CD4-positive, CD25-positive, alpha-beta regulatory T cell (primary cell): ENCODE measurements around the gene IL5RA. TPM values are rescaled to one million over a fixed set of nuclear protein-coding genes. Genes with fewer than 3 reads are reported as not detected.

Experiments used
- ATAC-seq, 2 donors: fragments of 150-1000 bp; cut with Tn5 transposase; one replicate each; pipeline ENCODE4 v1.10.0; 2021; ENCODE audit warnings: low read depth in 2 of 2, moderate number of reproducible peaks in 2 of 2, moderate library complexity in 1 of 2
- DNase-seq, 3 donors: peaks; one replicate each; pipeline versions ENCODE4 v3.0.0 to v3.0.0-alpha.2; 2012 to 2022; ENCODE audit warnings: mixed read lengths in 1 of 3
- H3K27ac ChIP-seq: one replicate; pipeline ENCODE4 v1.7.0; 2013; ENCODE audit warnings: mild to moderate bottlenecking, low read length; ENCODE audit not compliant: insufficient read depth, poor library complexity, severe bottlenecking
- H3K27me3 ChIP-seq: one replicate; pipeline ENCODE4 v1.7.0; 2013; ENCODE audit warnings: low read length; ENCODE audit not compliant: control insufficient read depth, insufficient read depth
- H3K36me3 ChIP-seq: one replicate; pipeline ENCODE4 v1.7.0; 2013; ENCODE audit warnings: mild to moderate bottlenecking, low read length, moderate library complexity; ENCODE audit not compliant: control insufficient read depth, insufficient read depth
- H3K4me1 ChIP-seq: 2 replicates; pipeline ENCODE4 v1.7.0; 2013; ENCODE audit warnings: mild to moderate bottlenecking, low read length; ENCODE audit not compliant: insufficient read depth, control insufficient read depth, poor library complexity, severe bottlenecking
- H3K4me3 ChIP-seq: one replicate; pipeline ENCODE4 v1.7.0; 2013; ENCODE audit warnings: low read depth, mild to moderate bottlenecking, low read length, moderate library complexity
- H3K9me3 ChIP-seq, 2 experiments: 1 replicate in 1 of 2; 2 replicates in 1 of 2; pipeline ENCODE4 v1.7.0; 2013; ENCODE audit warnings: low read length in 2 of 2, mild to moderate bottlenecking in 1 of 2, moderate library complexity in 1 of 2; ENCODE audit not compliant: control insufficient read depth in 2 of 2
- H3K27ac Mint-ChIP-seq, 3 donors: one replicate each; pipeline ENCODE4 v1.8.0; 2020 to 2022; ENCODE audit warnings: mild to moderate bottlenecking in 3 of 3, mixed read lengths in 3 of 3, moderate library complexity in 2 of 3
- H3K27me3 Mint-ChIP-seq: one replicate; pipeline ENCODE4 v1.8.0; 2022; ENCODE audit warnings: mild to moderate bottlenecking, mixed read lengths
- H3K36me3 Mint-ChIP-seq: one replicate; pipeline ENCODE4 v1.8.0; 2020; ENCODE audit warnings: mixed read lengths
- H3K4me1 Mint-ChIP-seq, 4 donors: one replicate each; pipeline ENCODE4 v1.8.0; 2020 to 2022; ENCODE audit warnings: mixed read lengths in 4 of 4, mild to moderate bottlenecking in 1 of 4
- H3K4me3 Mint-ChIP-seq, 4 donors: one replicate each; pipeline ENCODE4 v1.8.0; 2020 to 2022; ENCODE audit warnings: mild to moderate bottlenecking in 4 of 4, mixed read lengths in 4 of 4, moderate library complexity in 3 of 4
- H3K9me3 Mint-ChIP-seq, 7 donors: one replicate each; pipeline ENCODE4 v1.8.0; 2020 to 2022; ENCODE audit warnings: mixed read lengths in 7 of 7, mild to moderate bottlenecking in 3 of 7, moderate library complexity in 2 of 7
- polyA plus RNA-seq, 4 donors: library from polyadenylated mRNA; unstranded; fragments of 300-500 nt; fragmentation: Illumina TruSeq; gene quantifications; one replicate each; pipeline ENCODE4 v1.2.3, GENCODE V29; 2021
- total RNA-seq: library from RNA; stranded (reverse); gene quantifications from one replicate; pipeline ENCODE4 v1.2.3, GENCODE V29; 2022

Gene IL5RA
- total and polyA plus RNA-seq, 5 donors from 2014 or later, result 3.7 TPM; not detected in 4

GRCh38 chr3:3105815-3106214 lies 4.4 kb downstream of the IL5RA start:
- no peaks in the 10 kb centered on the region for H3K4me1 Mint-ChIP-seq
- H3K27me3 Mint-ChIP-seq, result peaks cover 24% of the 10 kb centered on the region
- Histone ChIP-seq H3K9me3 (no peaks in the 10 kb centered on the region), H3K27ac (no peak overlapping the region), H3K27me3 (peaks cover 10% of the 10 kb centered on the region), H3K4me3 (no peak overlapping the region), H3K4me1 (no peaks in the 10 kb centered on the region), H3K36me3 (no peaks in the 10 kb centered on the region)
- DNase-seq, result no peak
- no peaks in the 10 kb centered on the region for H3K36me3 Mint-ChIP-seq
- ATAC-seq, result no peak
- H3K4me3 Mint-ChIP-seq, result no peak overlapping the region
- no peak overlapping the region for H3K27ac Mint-ChIP-seq
- peaks cover 0 to 2% (median 0%) of the 10 kb centered on the region in 7 donors for H3K9me3 Mint-ChIP-seq

- DNase-seq (no peak), ATAC-seq (no peak)
- Mint-ChIP-seq H3K36me3 (no peaks in the 10 kb centered on the region), H3K4me1 (no peaks in the 10 kb centered on the region), H3K4me3 (no peak overlapping the region), H3K9me3 (peaks cover 0 to 2% (median 0%) of the 10 kb centered on the region in 7 donors), H3K27ac (no peak overlapping the region), H3K27me3 (peaks cover 24% of the 10 kb centered on the region)
- H3K36me3 ChIP-seq, result no peaks in the 10 kb centered on the region
- H3K4me3 ChIP-seq, result no peak overlapping the region
- no peaks in the 10 kb centered on the region for H3K4me1 ChIP-seq
- no peak overlapping the region for H3K27ac ChIP-seq
- peaks cover 10% of the 10 kb centered on the region for H3K27me3 ChIP-seq
- no peaks in the 10 kb centered on the region for H3K9me3 ChIP-seq
Observed at GRCh38 chr3:3105246-3105645, 4.9 kb downstream of the IL5RA start.

GRCh38 chr3:3102751-3103150 lies 7.4 kb downstream of the IL5RA start:
- Histone ChIP-seq H3K36me3 (no peaks in the 10 kb centered on the region), H3K4me3 (no peak overlapping the region), H3K9me3 (no peaks in the 10 kb centered on the region), H3K27me3 (peaks cover 6% of the 10 kb centered on the region), H3K4me1 (no peaks in the 10 kb centered on the region), H3K27ac (no peak overlapping the region)
- H3K4me3 Mint-ChIP-seq, result no peak overlapping the region
- no peak overlapping the region for H3K27ac Mint-ChIP-seq
- DNase-seq (no peak), ATAC-seq (no peak)
- no peaks in the 10 kb centered on the region for H3K9me3 Mint-ChIP-seq
- H3K27me3 Mint-ChIP-seq, result peaks cover 18% of the 10 kb centered on the region
- no peaks in the 10 kb centered on the region for H3K4me1 Mint-ChIP-seq
- H3K36me3 Mint-ChIP-seq, result no peaks in the 10 kb centered on the region

GRCh38 chr3:3101660-3102458 lies 8.3 kb downstream of the IL5RA start:
- H3K4me1 ChIP-seq, result no peaks in the 10 kb centered on the region
- H3K27ac ChIP-seq, result no peak overlapping the region
- H3K27me3 ChIP-seq, result peaks cover 6% of the 10 kb centered on the region
- Mint-ChIP-seq H3K27me3 (peaks cover 18% of the 10 kb centered on the region), H3K4me3 (no peak overlapping the region), H3K36me3 (no peaks in the 10 kb centered on the region), H3K27ac (no peak overlapping the region), H3K9me3 (no peaks in the 10 kb centered on the region), H3K4me1 (no peaks in the 10 kb centered on the region)
- no peaks in the 10 kb centered on the region for H3K9me3 ChIP-seq
- DNase-seq (no peak), ATAC-seq (no peak)
- no peak overlapping the region for H3K4me3 ChIP-seq
- no peaks in the 10 kb centered on the region for H3K36me3 ChIP-seq

GRCh38 chr3:3097958-3098357 lies 12.2 kb downstream of the IL5RA start:
- DNase-seq (no peak), ATAC-seq (no peak)
- Histone ChIP-seq H3K27ac (no peak overlapping the region), H3K27me3 (no peaks in the 10 kb centered on the region), H3K4me3 (no peak overlapping the region), H3K9me3 (no peaks in the 10 kb centered on the region), H3K36me3 (no peaks in the 10 kb centered on the region), H3K4me1 (no peaks in the 10 kb centered on the region)
- no peak overlapping the region for H3K27ac Mint-ChIP-seq
- H3K4me1 Mint-ChIP-seq, result no peaks in the 10 kb centered on the region
- H3K9me3 Mint-ChIP-seq, result no peaks in the 10 kb centered on the region
- peaks cover 14% of the 10 kb centered on the region for H3K27me3 Mint-ChIP-seq
- H3K4me3 Mint-ChIP-seq, result no peak overlapping the region
- no peaks in the 10 kb centered on the region for H3K36me3 Mint-ChIP-seq

GRCh38 chr3:3089017-3089416 lies 21.2 kb downstream of the IL5RA start:
- H3K36me3 Mint-ChIP-seq, result no peaks in the 10 kb centered on the region
- H3K27ac Mint-ChIP-seq, result no peak overlapping the region
- H3K27me3 Mint-ChIP-seq, result no peaks in the 10 kb centered on the region
- H3K27ac ChIP-seq, result no peak overlapping the region
- H3K4me1 Mint-ChIP-seq, result no peaks in the 10 kb centered on the region
- H3K4me3 ChIP-seq, result no peak overlapping the region
- DNase-seq (no peak), ATAC-seq (peak; percentile 18 to 24)
- no peaks in the 10 kb centered on the region for H3K27me3 ChIP-seq
- H3K9me3 Mint-ChIP-seq, result no peaks in the 10 kb centered on the region
- H3K4me3 Mint-ChIP-seq, result no peak overlapping the region
- no peaks in the 10 kb centered on the region for H3K36me3 ChIP-seq
- no peaks in the 10 kb centered on the region for H3K9me3 ChIP-seq
- H3K4me1 ChIP-seq, result no peaks in the 10 kb centered on the region

- H3K36me3 Mint-ChIP-seq, result no peaks in the 10 kb centered on the region
Observed at GRCh38 chr3:3087716-3088465, 22.3 kb downstream of the IL5RA start.

More at GRCh38 chr3:3087716-3088465, 22.3 kb downstream of the IL5RA start:
- Histone ChIP-seq H3K27ac (no peak overlapping the region), H3K27me3 (no peaks in the 10 kb centered on the region), H3K36me3 (no peaks in the 10 kb centered on the region), H3K4me3 (no peak overlapping the region), H3K9me3 (no peaks in the 10 kb centered on the region), H3K4me1 (no peaks in the 10 kb centered on the region)
- no peak overlapping the region for H3K4me3 Mint-ChIP-seq
- H3K9me3 Mint-ChIP-seq, result no peaks in the 10 kb centered on the region
- no peak overlapping the region for H3K27ac Mint-ChIP-seq
- DNase-seq (no peak), ATAC-seq (no peak)
- H3K27me3 Mint-ChIP-seq, result no peaks in the 10 kb centered on the region
- H3K4me1 Mint-ChIP-seq, result no peaks in the 10 kb centered on the region
